Measurements from ENCODE around the gene SLC28A2.
"Not testable (repeated sequence)": the region's sequence is repeated elsewhere in the genome, so short reads cannot be mapped to it uniquely, and the experiment has no call there.

SLC28A2 gene

GRCh38 chr15:45251888-45252287 is at the start of gene SLC28A2:
Gene SLC28A2 (plus strand): TSS chr15:45252234. CDS start chr15:45253216, 982 bp downstream.
- DNase-seq, result no peak

DNA sequence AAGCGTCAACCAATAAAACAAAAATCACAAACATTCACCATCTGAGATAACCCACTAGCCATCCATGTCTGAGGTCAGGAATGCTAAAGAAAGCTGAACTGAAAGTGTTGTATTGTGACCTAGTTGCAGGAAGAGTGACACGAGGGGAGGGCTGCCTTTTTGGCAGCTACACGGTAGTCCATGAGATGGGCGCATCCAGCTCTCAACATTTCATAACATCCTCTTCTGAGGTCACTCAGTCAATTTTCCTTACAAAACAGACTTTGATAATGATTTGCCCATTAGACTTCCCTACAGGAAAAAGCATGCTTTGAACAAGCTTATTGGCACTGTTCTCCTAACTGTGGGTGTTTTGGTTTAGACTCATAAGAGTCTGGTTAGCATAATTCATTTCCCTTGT is 48.9 kb upstream of the SLC28A2 start:
- no peak for DNase-seq

DNA sequence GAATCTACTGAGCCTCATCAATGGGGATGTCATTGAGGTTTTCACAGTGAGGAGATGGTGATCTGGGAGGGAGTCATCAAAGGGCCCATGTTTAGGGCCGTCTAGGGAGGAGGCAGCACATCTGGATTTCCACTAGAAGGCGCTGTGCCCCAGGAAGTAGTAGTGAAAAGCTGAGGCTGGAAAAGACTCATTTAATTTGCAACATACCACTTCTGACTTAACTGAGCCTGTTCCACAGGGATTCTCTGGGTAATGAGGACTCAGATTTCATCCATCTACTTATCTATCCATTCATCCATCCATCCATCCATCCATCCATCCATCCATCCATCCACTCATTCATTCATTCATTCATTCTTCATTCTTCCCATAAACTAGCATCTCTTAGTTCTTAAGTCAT is 46.8 kb upstream of the SLC28A2 start:
- peak; percentile 66 to 80 for DNase-seq

GRCh38 chr15:45212493-45212892 is 39.5 kb upstream of the SLC28A2 start:
- no peak for DNase-seq

DNA sequence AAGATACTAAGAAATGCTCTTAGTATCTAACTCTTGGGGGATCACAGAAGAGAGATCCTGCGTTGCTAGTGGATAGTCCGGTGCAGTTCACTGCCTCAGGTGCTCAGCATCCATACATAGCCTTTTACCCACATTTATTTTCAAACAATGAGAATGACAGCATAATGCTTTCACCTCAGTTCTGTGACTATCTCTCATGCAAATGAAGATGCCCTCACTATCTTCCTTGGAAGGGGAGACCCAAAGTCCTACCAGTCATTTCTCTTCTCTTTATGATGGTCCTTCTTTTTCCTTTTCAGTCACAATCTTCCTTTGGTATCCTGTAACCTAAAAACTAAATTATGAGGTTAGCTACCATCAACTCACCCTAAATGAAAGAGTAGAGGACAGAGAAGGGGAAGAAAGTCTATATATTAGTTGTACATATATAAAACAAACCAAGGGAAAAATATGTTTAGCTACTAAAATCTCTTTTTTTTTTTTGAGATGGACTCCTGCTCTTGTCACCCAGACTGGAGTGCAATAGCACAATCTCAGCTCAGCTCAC is 30.9 kb upstream of the SLC28A2 start:
- DNase-seq, result no peak

DNA sequence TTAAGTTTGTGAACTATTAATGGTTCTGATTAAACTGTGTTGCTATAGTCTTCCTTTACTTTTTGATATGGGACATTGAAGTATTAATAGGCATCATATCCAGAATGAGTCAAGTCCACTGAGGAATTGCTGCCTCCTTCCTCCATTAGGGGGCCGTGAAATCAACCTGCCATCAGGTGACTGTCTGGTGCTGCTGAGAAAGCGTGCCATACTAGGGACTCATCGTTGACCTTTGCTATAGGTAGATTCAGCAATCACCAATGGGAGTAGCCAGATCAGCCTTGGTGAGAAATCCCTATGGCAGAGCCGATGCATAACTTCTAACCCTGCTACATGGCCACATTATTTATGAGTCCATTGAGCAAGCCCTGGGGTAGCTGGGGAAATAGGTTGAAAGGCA is 30.1 kb upstream of the SLC28A2 start:
- DNase-seq, result no peak

- DNase-seq, result no peak
These were observed 27.3 kb upstream of the SLC28A2 start for GRCh38 chr15:45224621-45225217.

DNA sequence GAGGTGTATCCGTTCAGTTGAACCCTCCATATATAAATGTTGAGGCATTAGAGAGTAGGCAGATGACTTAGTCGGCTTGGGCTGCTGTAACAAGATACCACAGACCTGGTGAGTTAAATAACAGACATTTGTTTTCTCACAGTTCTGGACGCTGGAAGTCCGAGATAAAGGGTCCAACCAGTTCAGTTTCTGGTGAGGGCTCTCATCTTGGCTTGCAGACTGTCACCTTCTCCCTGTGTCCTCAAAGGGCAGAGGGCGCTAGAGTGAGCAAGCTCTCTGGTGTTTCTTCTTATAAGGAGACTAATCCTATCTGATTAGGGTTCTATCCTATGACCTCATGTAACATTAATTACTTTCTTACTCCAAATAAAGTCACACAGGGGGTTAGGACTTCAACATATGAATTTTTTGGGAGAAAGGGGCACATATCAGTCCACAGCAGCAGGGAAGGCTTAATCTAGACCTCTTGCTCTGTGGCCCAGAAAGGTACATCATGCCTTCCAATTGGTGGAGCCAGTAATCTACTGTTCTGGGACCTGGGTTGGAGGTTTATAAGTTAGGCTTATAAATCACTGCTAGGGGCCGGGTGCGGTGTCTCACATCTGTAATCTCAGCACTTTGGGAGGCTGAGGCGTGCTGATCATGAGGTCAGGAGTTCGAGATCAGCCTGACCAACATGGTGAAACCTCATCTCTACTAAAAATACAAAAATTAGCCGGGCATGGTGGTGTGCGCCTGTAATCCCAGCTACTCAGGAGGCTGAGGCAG is 26.3 kb upstream of the SLC28A2 start:
- DNase-seq, result peak in 1 of 2 experiments; percentile 32

GRCh38 chr15:45228931-45229330 is 23.1 kb upstream of the SLC28A2 start:
- DNase-seq, result no peak

DNA sequence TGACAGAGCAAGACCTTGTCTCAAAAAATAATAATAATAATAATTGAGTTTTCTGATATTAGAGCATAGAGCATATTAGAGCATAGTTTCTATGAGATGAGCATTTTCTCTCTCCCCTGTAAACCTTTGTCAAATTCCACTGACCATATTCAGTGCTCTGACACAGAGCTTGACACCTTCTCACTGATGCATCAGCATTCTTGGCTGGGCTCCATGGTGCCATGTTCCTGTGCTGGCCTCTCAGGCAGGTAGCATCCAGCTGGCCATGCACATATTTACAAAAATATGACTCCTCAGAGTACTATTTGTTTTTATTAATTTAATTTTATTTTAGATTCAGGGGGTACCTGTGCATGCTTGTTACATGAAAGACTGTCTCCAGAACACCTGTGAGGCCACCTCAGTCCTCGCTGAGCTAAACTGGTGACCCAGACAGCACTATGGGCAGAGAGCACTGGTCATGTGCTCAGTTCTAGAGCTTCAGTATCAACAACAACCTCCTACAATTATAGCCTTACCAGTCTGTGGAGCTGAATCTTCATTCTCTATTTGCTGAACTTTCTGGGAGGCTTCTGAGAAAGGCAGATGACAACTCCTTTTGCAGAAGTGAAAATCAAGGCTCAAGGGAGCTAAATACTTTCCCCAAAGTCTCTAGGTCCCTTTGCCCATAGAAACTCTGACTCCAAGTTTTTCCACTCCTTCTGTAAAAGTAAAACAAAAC is 21.6 kb upstream of the SLC28A2 start:
- DNase-seq, result no peak

- DNase-seq, result no peak
These were observed 20.9 kb upstream of the SLC28A2 start for GRCh38 chr15:45231132-45231531.

GRCh38 chr15:45231864-45232562 is 20.0 kb upstream of the SLC28A2 start:
- DNase-seq, result no peak

- no peak for DNase-seq
These were observed 17.3 kb upstream of the SLC28A2 start for GRCh38 chr15:45234562-45235235.

GRCh38 chr15:45236806-45237205 is 15.2 kb upstream of the SLC28A2 start:
- peak in 1 of 2 experiments; percentile 44 for DNase-seq

DNA sequence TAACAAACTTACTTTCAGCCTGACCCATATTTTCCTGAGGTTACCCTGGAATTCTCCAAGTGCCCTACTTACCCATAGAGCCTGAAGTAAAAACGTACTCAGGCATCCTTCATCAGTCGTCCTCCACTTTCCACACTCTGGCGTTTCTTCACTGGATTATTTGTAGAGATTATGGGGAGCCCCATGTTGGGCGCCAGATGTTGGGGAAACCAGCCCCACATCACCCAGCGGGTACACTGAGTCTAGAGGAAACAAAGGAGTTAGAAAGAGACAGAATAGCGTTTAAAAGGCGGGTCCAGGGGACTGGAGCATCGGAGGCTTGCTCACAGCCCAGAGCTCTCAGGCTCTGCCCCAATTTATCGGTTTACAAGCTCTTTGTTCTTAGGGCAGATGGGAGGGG is 9.7 kb upstream of the SLC28A2 start:
- no peak for DNase-seq

GRCh38 chr15:45249125-45249780 is 2.8 kb upstream of the SLC28A2 start:
- no peak for DNase-seq

- DNase-seq, result peak in 1 of 2 experiments; percentile 19
These were observed 1.3 kb downstream of the SLC28A2 start for GRCh38 chr15:45253330-45253729.

GRCh38 chr15:45254405-45254804 is 2.4 kb downstream of the SLC28A2 start:
- DNase-seq, result no peak

DNA sequence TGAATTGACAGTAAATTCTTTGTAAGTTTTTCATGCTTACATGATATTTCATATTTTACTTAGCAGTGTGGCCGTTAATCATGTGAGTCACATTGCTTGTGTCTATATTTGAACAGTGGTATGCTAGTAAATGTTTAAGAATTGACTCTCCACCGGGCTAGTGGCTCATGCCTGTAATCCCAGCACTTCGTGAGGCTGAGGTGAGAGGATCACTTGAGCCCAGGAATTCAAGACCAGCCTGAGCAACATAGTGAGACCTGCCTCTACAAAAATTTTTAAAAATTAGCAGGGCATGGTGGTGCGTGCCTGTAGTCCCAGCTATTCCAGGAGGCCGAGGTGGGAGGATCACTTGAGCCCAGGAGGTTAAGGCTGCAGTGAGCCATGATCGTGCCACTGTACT is 2.8 kb downstream of the SLC28A2 start:
- not testable (repeated sequence) for DNase-seq

GRCh38 chr15:45259796-45260195 is 7.8 kb downstream of the SLC28A2 start:
- DNase-seq, result peak in 1 of 2 experiments; percentile 36

DNA sequence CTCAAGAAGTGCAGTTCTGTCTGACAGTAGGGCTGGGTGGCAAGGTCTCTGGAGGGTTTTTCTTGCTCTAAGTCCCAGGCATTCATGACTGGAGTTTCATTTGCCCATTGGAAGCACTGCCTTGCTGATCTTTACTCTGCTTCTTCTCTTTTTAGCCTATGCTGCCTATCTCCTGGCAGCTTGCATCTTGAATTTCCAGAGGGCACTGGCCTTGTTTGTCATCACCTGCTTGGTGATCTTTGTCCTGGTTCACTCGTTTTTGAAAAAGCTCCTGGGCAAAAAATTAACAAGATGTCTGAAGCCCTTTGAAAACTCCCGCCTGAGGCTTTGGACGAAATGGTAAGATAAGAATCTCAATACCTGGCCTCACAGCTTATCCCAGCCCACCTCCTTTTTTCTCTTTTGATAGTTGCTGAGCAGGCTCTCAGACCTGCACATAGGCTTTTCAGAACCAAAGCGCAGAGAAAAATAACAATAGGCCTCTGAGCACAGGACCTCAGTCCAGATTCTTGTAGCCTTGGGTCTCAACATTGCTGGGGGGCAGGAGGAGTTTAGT is 10.9 kb downstream of the SLC28A2 start:
- DNase-seq, result no peak

All from NCI-H524 (cell line).